GM23338 (cell line): Measurements from ENCODE around the gene TAOK1. TPM values are rescaled to one million over a fixed set of nuclear protein-coding genes. Genes with fewer than 3 reads are reported as not detected.

Experiments
- ATAC-seq: fragments of 200-7000 bp; cut with Tn5 transposase; 3 replicates; pipeline ENCODE4 v1.9.1; 2020
- DNase-seq: peaks from one replicate; pipeline ENCODE4 v3.0.0-alpha.2; 2015; ENCODE audit warnings: low spot score
- H2AFZ ChIP-seq: fragments of 200-600 bp; sonication (generic); 2 replicates; pipeline ENCODE4 v1.8.0; 2016; ENCODE audit warnings: antibody characterized with exemption, mild to moderate bottlenecking, moderate library complexity
- H3F3A ChIP-seq: fragments of 200-600 bp; sonication (generic); replicated peaks from 2 replicates; pipeline ENCODE4 v1.8.0; 2017; ENCODE audit warnings: antibody characterized with exemption, mixed run types, low read depth
- H3K27ac ChIP-seq: fragments of 200-600 bp; sonication (generic); 2 replicates; pipeline ENCODE4 v1.6.1; 2016; ENCODE audit warnings: low read depth
- H3K27me3 ChIP-seq: fragments of 200-600 bp; sonication (generic); 2 replicates; pipeline ENCODE4 v1.8.0; 2016; ENCODE audit warnings: mild to moderate bottlenecking, mixed run types, moderate library complexity; ENCODE audit not compliant: insufficient read depth
- H3K36me3 ChIP-seq: fragments of 200-600 bp; sonication (generic); 2 replicates; pipeline ENCODE4 v1.8.0; 2016; ENCODE audit warnings: mild to moderate bottlenecking; ENCODE audit not compliant: insufficient read depth
- H3K4me1 ChIP-seq: fragments of 200-600 bp; sonication (generic); 2 replicates; pipeline ENCODE4 v1.8.0; 2016; ENCODE audit warnings: mild to moderate bottlenecking, moderate library complexity; ENCODE audit not compliant: insufficient read depth
- H3K4me2 ChIP-seq: fragments of 200-600 bp; sonication (generic); 2 replicates; pipeline ENCODE4 v1.7.1; 2017; ENCODE audit warnings: mixed run types
- H3K4me3 ChIP-seq: fragments of 200-600 bp; sonication (generic); 2 replicates; pipeline ENCODE4 v1.6.1; 2016; ENCODE audit warnings: mixed run types
- H3K79me2 ChIP-seq: fragments of 200-600 bp; sonication (generic); replicated peaks from 2 replicates; pipeline ENCODE4 v1.8.0; 2017; ENCODE audit warnings: mild to moderate bottlenecking; ENCODE audit not compliant: insufficient read depth
- H3K9me2 ChIP-seq: fragments of 200-600 bp; sonication (generic); 2 replicates; pipeline ENCODE4 v1.8.0; 2017; ENCODE audit not compliant: insufficient read depth
- H4K20me1 ChIP-seq: fragments of 200-600 bp; sonication (generic); replicated peaks from 2 replicates; pipeline ENCODE4 v1.8.0; 2017; ENCODE audit warnings: mild to moderate bottlenecking; ENCODE audit not compliant: insufficient read depth
- H3K27ac Mint-ChIP-seq: 2 replicates; pipeline ENCODE4 v1.8.0; 2020; ENCODE audit warnings: inconsistent platforms, mild to moderate bottlenecking, moderate library complexity, mixed read lengths
- H3K27me3 Mint-ChIP-seq: 3 replicates; pipeline ENCODE4 v1.8.0; 2022; ENCODE audit warnings: low read depth, mild to moderate bottlenecking, moderate library complexity, mixed read lengths, inconsistent platforms; ENCODE audit not compliant: insufficient read depth, poor library complexity
- H3K36me3 Mint-ChIP-seq: 3 replicates; pipeline ENCODE4 v1.8.0; 2021; ENCODE audit warnings: low read depth, mild to moderate bottlenecking, inconsistent platforms, moderate library complexity, mixed read lengths
- H3K4me1 Mint-ChIP-seq: 3 replicates; pipeline ENCODE4 v1.8.0; 2020; ENCODE audit warnings: mild to moderate bottlenecking, inconsistent platforms, mixed read lengths
- H3K4me3 Mint-ChIP-seq: 3 replicates; pipeline ENCODE4 v1.8.0; 2021; ENCODE audit warnings: moderate library complexity, mild to moderate bottlenecking, inconsistent platforms, mixed read lengths
- H3K9me3 Mint-ChIP-seq: 3 replicates; pipeline ENCODE4 v1.8.0; 2020; ENCODE audit warnings: moderate library complexity, mild to moderate bottlenecking, inconsistent platforms, mixed read lengths
- CREB1 ChIP-seq: fragments of 250-450 bp; sonication (Bioruptor Pico); IDR thresholded peaks from 2 replicates; pipeline ENCODE4 v1.5.0; 2020; ENCODE audit warnings: low read depth, mild to moderate bottlenecking, moderate library complexity
- CTCF ChIP-seq, 2 experiments: fragments of 200-600 bp in 1 of 2; sonication (generic) in 1 of 2; conservative IDR thresholded peaks; 2 replicates each; pipeline versions ENCODE4 v1.5.1 to v1.6.1; 2016 to 2017; ENCODE audit warnings: antibody characterized with exemption in 2 of 2, low read depth in 2 of 2, mild to moderate bottlenecking in 2 of 2, moderate library complexity in 1 of 2
- EZH2phosphoT487 ChIP-seq: fragments of 200-600 bp; sonication (generic); IDR thresholded peaks from one replicate; pipeline ENCODE4 v1.8.1; 2018; ENCODE audit warnings: antibody characterized with exemption; ENCODE audit not compliant: unreplicated experiment
- ZNF331 ChIP-seq: fragments of 250-450 bp; sonication (Bioruptor Pico); IDR thresholded peaks from 2 replicates; pipeline ENCODE4 v1.5.0; 2020; ENCODE audit warnings: low read depth, mild to moderate bottlenecking, moderate library complexity
- polyA plus RNA-seq: library from polyadenylated mRNA; unstranded; fragments of >200 nt; fragmentation: Nextera tagmentation; extraction: Ambion mirVana; gene quantifications from 2 replicates; pipeline ENCODE4 v1.2.1, GENCODE V29; 2016
- total RNA-seq: library from RNA; depleted of rRNA; stranded (reverse); fragments of >200 nt; shearing (Covaris generic); gene quantifications from 2 replicates; pipeline ENCODE4 v1.2.3, GENCODE V29; 2014
- TF ChIP-seq, protein P1 (sequence below): fragments of 250-450 bp; sonication (Bioruptor Pico); IDR thresholded peaks from 2 replicates; pipeline ENCODE4 v1.5.0; 2020; ENCODE audit warnings: mild to moderate bottlenecking, moderate library complexity

Gene TAOK1
- total and polyA plus RNA-seq, 2 experiments from 2014 or later, result 19.4 to 69.8 TPM

- Mint-ChIP-seq H3K27me3 (peaks cover 2% of the 10 kb centered on the region), H3K9me3 (no peaks in the 10 kb centered on the region), H3K4me3 (no peak overlapping the region), H3K4me1 (peaks cover 3% of the 10 kb centered on the region; the same call in 1 of the 3 replicates), H3K27ac (no peak overlapping the region), H3K36me3 (no peaks in the 10 kb centered on the region)
- Histone ChIP-seq H3K4me3 (no peak overlapping the region), H3K4me1 (no peaks in the 10 kb centered on the region), H3K27ac (no peak overlapping the region), H2AFZ (no peak overlapping the region), H3K36me3 (no peaks in the 10 kb centered on the region), H3K9me2 (no peaks in the 10 kb centered on the region), H3K27me3 (no peaks in the 10 kb centered on the region), H3K79me2 (no peaks in the 10 kb centered on the region), H4K20me1 (no peaks in the 10 kb centered on the region), H3F3A (0 out of 2 replicates have a peak, but pooled peaks cover 4% of the 10 kb centered on the region), H3K4me2 (no peak overlapping the region)
- ATAC-seq (no peak), DNase-seq (no peak)
- no peak for TF ChIP-seq ZNF331 (CRISPR knock-in tag)
- TF ChIP-seq CTCF (conservative IDR thresholded peaks at IDR 0.05; ENCODE audit: low read depth in 2 of 2), result no peak
Observed at GRCh38 chr17:29383686-29384085, 6.5 kb upstream of the TAOK1 start.

- Histone ChIP-seq H3K4me3 (no peak overlapping the region), H2AFZ (peak overlapping the region; percentile 28; the same call in 1 of the 2 replicates), H3K36me3 (no peaks in the 10 kb centered on the region), H3K27me3 (no peaks in the 10 kb centered on the region), H4K20me1 (no peaks in the 10 kb centered on the region), H3K9me2 (no peaks in the 10 kb centered on the region), H3K4me2 (no peak overlapping the region), H3F3A (0 out of 2 replicates have a peak, but pooled peaks cover under 1% of the 10 kb centered on the region), H3K27ac (no peak overlapping the region), H3K4me1 (no peaks in the 10 kb centered on the region; the same call in 1 of the 2 replicates), H3K79me2 (no peaks in the 10 kb centered on the region)
- H3K4me3 Mint-ChIP-seq, result no peak overlapping the region
- TF ChIP-seq EZH2phosphoT487 (no peak), CTCF (conservative IDR thresholded peaks at IDR 0.05; ENCODE audit: low read depth in 2 of 2) (peak; percentile 20 to 38; a peak in 3 of 4 replicates)
- peak overlapping the region; percentile 36; the same call in 1 of the 2 replicates for H3K27ac Mint-ChIP-seq
- H3K9me3 Mint-ChIP-seq, result no peaks in the 10 kb centered on the region
- no peaks in the 10 kb centered on the region; the same call in 2 of the 3 replicates for H3K36me3 Mint-ChIP-seq
- H3K4me1 Mint-ChIP-seq, result 0 out of 3 replicates have a peak, but pooled peaks cover 7% of the 10 kb centered on the region
- ATAC-seq (peak; percentile 23; the same call in 1 of the 3 replicates), DNase-seq (no peak)
- H3K27me3 Mint-ChIP-seq, result no peaks in the 10 kb centered on the region
Observed at GRCh38 chr17:29384901-29385300, 5.3 kb upstream of the TAOK1 start.

- H4K20me1 ChIP-seq, result no peaks in the 10 kb centered on the region
- no peak for ATAC-seq
- TF ChIP-seq, protein P1, sequence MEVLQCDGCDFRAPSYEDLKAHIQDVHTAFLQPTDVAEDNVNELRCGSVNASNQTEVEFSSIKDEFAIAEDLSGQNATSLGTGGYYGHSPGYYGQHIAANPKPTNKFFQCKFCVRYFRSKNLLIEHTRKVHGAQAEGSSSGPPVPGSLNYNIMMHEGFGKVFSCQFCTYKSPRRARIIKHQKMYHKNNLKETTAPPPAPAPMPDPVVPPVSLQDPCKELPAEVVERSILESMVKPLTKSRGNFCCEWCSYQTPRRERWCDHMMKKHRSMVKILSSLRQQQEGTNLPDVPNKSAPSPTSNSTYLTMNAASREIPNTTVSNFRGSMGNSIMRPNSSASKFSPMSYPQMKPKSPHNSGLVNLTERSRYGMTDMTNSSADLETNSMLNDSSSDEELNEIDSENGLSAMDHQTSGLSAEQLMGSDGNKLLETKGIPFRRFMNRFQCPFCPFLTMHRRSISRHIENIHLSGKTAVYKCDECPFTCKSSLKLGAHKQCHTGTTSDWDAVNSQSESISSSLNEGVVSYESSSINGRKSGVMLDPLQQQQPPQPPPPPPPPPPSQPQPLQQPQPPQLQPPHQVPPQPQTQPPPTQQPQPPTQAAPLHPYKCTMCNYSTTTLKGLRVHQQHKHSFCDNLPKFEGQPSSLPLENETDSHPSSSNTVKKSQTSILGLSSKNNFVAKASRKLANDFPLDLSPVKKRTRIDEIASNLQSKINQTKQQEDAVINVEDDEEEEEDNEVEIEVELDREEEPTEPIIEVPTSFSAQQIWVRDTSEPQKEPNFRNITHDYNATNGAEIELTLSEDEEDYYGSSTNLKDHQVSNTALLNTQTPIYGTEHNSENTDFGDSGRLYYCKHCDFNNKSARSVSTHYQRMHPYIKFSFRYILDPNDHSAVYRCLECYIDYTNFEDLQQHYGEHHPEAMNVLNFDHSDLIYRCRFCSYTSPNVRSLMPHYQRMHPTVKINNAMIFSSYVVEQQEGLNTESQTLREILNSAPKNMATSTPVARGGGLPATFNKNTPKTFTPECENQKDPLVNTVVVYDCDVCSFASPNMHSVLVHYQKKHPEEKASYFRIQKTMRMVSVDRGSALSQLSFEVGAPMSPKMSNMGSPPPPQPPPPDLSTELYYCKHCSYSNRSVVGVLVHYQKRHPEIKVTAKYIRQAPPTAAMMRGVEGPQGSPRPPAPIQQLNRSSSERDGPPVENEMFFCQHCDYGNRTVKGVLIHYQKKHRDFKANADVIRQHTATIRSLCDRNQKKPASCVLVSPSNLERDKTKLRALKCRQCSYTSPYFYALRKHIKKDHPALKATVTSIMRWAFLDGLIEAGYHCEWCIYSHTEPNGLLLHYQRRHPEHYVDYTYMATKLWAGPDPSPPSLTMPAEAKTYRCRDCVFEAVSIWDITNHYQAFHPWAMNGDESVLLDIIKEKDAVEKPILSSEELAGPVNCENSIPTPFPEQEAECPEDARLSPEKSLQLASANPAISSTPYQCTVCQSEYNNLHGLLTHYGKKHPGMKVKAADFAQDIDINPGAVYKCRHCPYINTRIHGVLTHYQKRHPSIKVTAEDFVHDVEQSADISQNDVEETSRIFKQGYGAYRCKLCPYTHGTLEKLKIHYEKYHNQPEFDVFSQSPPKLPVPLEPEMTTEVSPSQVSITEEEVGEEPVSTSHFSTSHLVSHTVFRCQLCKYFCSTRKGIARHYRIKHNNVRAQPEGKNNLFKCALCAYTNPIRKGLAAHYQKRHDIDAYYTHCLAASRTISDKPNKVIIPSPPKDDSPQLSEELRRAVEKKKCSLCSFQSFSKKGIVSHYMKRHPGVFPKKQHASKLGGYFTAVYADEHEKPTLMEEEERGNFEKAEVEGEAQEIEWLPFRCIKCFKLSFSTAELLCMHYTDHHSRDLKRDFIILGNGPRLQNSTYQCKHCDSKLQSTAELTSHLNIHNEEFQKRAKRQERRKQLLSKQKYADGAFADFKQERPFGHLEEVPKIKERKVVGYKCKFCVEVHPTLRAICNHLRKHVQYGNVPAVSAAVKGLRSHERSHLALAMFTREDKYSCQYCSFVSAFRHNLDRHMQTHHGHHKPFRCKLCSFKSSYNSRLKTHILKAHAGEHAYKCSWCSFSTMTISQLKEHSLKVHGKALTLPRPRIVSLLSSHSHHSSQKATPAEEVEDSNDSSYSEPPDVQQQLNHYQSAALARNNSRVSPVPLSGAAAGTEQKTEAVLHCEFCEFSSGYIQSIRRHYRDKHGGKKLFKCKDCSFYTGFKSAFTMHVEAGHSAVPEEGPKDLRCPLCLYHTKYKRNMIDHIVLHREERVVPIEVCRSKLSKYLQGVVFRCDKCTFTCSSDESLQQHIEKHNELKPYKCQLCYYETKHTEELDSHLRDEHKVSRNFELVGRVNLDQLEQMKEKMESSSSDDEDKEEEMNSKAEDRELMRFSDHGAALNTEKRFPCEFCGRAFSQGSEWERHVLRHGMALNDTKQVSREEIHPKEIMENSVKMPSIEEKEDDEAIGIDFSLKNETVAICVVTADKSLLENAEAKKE (CRISPR knock-in tag), result no peak
- no peak for TF ChIP-seq CREB1
Observed at GRCh38 chr17:29386760-29387159, 3.4 kb upstream of the TAOK1 start.

More at GRCh38 chr17:29386760-29387159, 3.4 kb upstream of the TAOK1 start:
- no peaks in the 10 kb centered on the region for H3K9me2 ChIP-seq
- H3F3A ChIP-seq, result no peaks in the 10 kb centered on the region
- H3K27ac ChIP-seq, result no peak overlapping the region
- H3K4me2 ChIP-seq, result no peak overlapping the region
- H3K4me1 ChIP-seq, result peaks cover 2% of the 10 kb centered on the region; the same call in 1 of the 2 replicates
- no peaks in the 10 kb centered on the region for H3K27me3 ChIP-seq
- H2AFZ ChIP-seq, result no peak overlapping the region
- Mint-ChIP-seq H3K4me3 (no peak overlapping the region), H3K27ac (no peak overlapping the region), H3K36me3 (no peaks in the 10 kb centered on the region; the same call in 2 of the 3 replicates), H3K4me1 (peaks cover 9% of the 10 kb centered on the region), H3K27me3 (peaks cover 5% of the 10 kb centered on the region), H3K9me3 (no peaks in the 10 kb centered on the region; the same call in 2 of the 3 replicates)
- DNase-seq, result no peak
- peaks cover 10% of the 10 kb centered on the region for H3K79me2 ChIP-seq
- no peaks in the 10 kb centered on the region for H3K36me3 ChIP-seq
- no peak overlapping the region for H3K4me3 ChIP-seq
